Esophagus (tissue), 2 donors: ENCODE measurements around the gene CTTNBP2NL. TPM values are rescaled to one million over a fixed set of nuclear protein-coding genes. Genes with fewer than 3 reads are reported as not detected.

Experiments
- H3K27ac ChIP-seq, 2 donors: one replicate each; pipeline ENCODE4 v1.5.1; 2013; ENCODE audit warnings: low read depth in 2 of 2, mild to moderate bottlenecking in 2 of 2, inconsistent platforms in 1 of 2, low read length in 1 of 2, moderate library complexity in 1 of 2
- H3K27me3 ChIP-seq, 2 donors: one replicate each; pipeline ENCODE4 v1.6.1; 2013; ENCODE audit warnings: low read length in 2 of 2, control low read depth in 1 of 2, mild to moderate bottlenecking in 1 of 2; ENCODE audit not compliant: insufficient read depth in 2 of 2, control insufficient read depth in 1 of 2
- H3K36me3 ChIP-seq, 2 donors: one replicate each; pipeline ENCODE4 v1.6.1; 2013; ENCODE audit warnings: low read length in 1 of 2; ENCODE audit not compliant: control insufficient read depth in 2 of 2, insufficient read depth in 2 of 2
- H3K4me1 ChIP-seq, 2 donors: one replicate each; pipeline ENCODE4 v1.6.1; 2013; ENCODE audit warnings: low read length in 1 of 2; ENCODE audit not compliant: control insufficient read depth in 2 of 2, insufficient read depth in 2 of 2
- H3K4me3 ChIP-seq, 2 donors: one replicate each; pipeline ENCODE4 v1.5.1; 2013; ENCODE audit warnings: low read length in 2 of 2, mild to moderate bottlenecking in 2 of 2, low read depth in 1 of 2, moderate library complexity in 1 of 2
- H3K9me3 ChIP-seq, 2 donors: one replicate each; pipeline ENCODE4 v1.6.1; 2013; ENCODE audit warnings: mild to moderate bottlenecking in 2 of 2, low read depth in 1 of 2, low read length in 1 of 2, moderate library complexity in 1 of 2; ENCODE audit not compliant: control insufficient read depth in 2 of 2, insufficient read depth in 1 of 2
- WGBS, 2 donors: extraction: QIAGEN DNeasy Blood & Tissue Kit; methylation state at CpG; one replicate each; pipeline ENCODE4 v1.1.7; 2013; 5-methylcytosine and 5-hydroxymethylcytosine counted together
- polyA plus RNA-seq, 2 donors: library from polyadenylated mRNA; stranded (reverse); fragments of 200-250 nt; gene quantifications; one replicate each; pipeline ENCODE4 v1.2.3, GENCODE V29; 2013
- donor health status: healthy with polysubstance abuse.
- donor health status: Bipolar disorder and iron deficiency.

The CTTNBP2NL gene
- polyA plus RNA-seq, 2 donors: 9.4 to 14.0 TPM

DNA sequence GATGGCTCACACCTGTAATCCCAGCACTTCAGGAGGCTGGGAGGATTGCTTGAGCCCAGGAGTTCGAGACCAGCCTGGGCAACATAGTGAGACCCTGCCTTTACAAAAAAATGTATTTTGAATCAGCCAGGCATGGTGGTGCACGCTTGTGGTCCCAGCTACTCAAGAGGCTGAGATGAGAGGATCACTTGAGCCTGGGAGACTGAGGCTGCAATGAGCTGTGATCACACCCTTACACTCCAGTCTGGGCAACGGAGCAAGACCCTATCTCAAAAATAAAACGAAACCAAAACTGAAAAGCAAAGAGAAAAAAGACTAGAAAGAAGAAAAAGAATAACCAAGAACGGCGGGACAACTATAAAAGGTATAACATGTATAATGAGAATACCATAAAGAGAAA lies 97.3 kb downstream of the CTTNBP2NL start:
- H3K27me3 ChIP-seq: no peaks in the 10 kb centered on the region
- H3K4me1 ChIP-seq: no peaks in the 10 kb centered on the region
- no peaks in the 10 kb centered on the region for H3K9me3 ChIP-seq
- no peaks in the 10 kb centered on the region for H3K36me3 ChIP-seq
- no peak overlapping the region for H3K4me3 ChIP-seq
- H3K27ac ChIP-seq: no peak overlapping the region
- WGBS, 2 donors: 80 to 88% methylated on average over 6 of the region's 6 CpGs

DNA sequence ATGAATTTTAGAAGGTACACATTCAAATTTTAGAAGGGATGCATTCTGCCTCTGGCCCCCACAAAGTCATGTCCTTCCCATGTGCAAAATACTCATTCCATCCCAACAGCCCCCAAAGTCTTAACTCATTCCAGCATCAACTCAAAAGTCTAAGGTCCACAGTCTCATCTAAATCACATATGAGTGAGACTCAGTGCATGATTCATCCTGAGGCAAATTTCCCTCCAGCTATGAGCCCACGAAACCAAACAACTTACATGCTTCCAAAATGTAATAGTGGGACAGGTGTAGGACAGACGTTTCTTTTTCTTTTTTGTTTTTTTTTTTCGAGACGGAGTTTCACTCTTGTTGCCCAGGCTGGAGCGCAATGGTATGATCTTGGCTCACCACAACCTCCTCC lies 100.3 kb downstream of the CTTNBP2NL start:
- no peak overlapping the region for H3K4me3 ChIP-seq
- no peaks in the 10 kb centered on the region for H3K9me3 ChIP-seq
- no peaks in the 10 kb centered on the region for H3K27me3 ChIP-seq
- no peaks in the 10 kb centered on the region for H3K36me3 ChIP-seq
- no peaks in the 10 kb centered on the region for H3K4me1 ChIP-seq
- 75 to 83% methylated on average over 5 of the region's 5 CpGs for WGBS, 2 donors
- H3K27ac ChIP-seq: no peak overlapping the region

DNA sequence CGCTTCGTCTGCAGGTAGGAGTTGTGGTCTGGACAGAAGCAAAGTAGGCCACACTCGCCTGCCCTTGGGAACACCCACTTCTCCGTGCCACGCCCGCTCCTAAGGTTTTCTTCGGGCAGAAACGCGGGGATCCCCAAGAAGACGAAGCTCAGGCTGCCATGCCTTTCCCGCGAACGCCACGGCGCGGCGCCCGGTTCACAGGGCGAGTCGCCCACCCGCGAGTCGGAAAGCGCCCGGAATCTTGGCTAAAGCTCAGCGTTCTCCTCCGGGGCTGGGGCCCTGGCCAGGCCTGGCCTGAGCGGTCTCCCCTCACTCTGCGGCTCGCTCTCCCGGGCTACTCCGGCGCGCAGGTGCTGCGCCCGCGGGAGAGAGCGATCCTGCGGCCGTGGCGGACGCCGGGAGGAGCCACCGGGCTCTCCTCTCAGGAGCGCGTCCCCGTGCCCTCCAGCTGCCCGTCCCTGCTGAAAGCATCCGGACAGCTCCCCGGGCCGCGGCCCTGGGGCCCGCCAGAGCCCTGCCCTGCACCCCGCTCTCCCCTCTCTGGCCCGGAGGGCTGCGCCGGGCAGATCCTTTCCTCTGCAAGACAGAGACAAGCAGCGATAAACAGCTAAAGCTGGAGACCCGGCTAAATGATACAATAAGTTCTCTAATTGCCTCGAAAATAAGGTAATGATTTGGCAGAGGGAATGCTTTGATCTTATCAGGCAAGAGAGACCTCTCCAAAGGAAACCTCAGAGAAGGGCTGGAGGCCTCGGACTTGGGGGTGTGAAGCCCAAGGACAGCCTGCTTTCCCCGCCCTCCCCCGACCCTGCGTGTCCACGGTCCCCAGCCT lies 106.0 kb downstream of the CTTNBP2NL start:
- 3 to 4% methylated on average over 65 of the region's 65 CpGs for WGBS, 2 donors
- H3K4me1 ChIP-seq: peaks cover 0 to 2% of the 10 kb centered on the region in 2 donors
- H3K4me3 ChIP-seq: peak overlapping the region; percentile 60 to 67
- H3K27ac ChIP-seq: peak overlapping the region; percentile 15 to 24
- no peaks in the 10 kb centered on the region for H3K27me3 ChIP-seq
- H3K9me3 ChIP-seq: no peaks in the 10 kb centered on the region
- H3K36me3 ChIP-seq: no peaks in the 10 kb centered on the region

DNA sequence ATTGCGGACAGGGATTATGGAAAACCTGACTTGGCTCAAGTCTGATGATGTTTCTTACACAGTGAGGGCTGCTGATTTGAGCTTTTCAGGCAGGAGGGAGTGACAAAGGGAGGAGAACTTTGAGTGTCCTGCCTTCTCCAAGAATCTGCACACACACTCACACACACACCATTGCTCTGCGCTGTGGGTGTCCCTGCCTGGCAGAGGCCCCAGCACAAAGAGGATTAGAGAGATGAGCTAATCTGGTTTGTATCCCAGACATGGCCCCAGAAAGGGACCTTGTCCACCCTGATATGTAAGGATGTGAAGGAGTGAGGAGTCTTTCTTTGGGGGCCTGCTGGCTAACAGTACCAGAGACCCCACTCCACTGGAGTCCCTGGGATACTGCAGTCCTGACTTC lies 106.8 kb downstream of the CTTNBP2NL start:
- H3K27me3 ChIP-seq: no peaks in the 10 kb centered on the region
- H3K27ac ChIP-seq: no peak overlapping the region
- no peaks in the 10 kb centered on the region for H3K9me3 ChIP-seq
- no peak overlapping the region for H3K4me3 ChIP-seq
- no peaks in the 10 kb centered on the region for H3K36me3 ChIP-seq
- peaks cover 0 to 2% of the 10 kb centered on the region in 2 donors for H3K4me1 ChIP-seq
- WGBS, 2 donors: 54 to 70% methylated on average over 2 of the region's 2 CpGs

DNA sequence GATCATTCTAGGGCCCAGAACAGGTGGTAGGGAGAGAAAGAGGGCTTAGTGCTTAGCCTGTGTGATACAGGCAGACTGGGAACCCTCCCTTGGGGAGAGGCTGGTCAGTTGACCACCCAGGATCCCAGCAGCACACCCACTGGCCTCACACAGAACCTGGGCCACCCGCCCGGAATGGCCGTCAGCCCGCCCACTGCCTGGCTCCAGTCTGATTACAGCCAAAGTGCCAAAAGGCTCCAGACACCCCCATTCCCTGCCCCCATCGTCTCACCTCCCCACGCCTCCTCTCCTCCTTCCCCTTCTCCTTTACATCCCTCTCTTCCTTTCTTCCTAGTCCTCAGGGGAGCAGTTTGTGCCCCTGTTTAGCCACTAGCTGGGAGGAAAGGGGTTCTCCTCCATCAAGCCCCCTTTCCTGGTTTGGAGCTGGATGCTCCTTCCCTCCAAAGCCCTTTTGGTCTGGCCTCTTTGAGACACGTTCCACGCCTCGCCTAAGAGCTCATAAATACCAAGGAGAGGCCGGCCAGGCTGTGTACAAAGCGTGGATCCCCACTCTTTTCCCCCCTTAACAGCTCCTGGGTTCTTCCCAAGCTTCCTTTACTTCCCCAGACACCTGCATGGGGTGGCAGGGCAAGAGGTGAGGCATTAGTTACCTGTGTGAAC lies 108.1 kb downstream of the CTTNBP2NL start:
- H3K4me1 ChIP-seq: peaks cover 0 to 7% of the 10 kb centered on the region in 2 donors
- H3K9me3 ChIP-seq: no peaks in the 10 kb centered on the region
- no peaks in the 10 kb centered on the region for H3K27me3 ChIP-seq
- H3K4me3 ChIP-seq: no peak overlapping the region
- WGBS, 2 donors: 77 to 78% methylated on average over 11 of the region's 11 CpGs
- no peak overlapping the region for H3K27ac ChIP-seq
- no peaks in the 10 kb centered on the region for H3K36me3 ChIP-seq

DNA sequence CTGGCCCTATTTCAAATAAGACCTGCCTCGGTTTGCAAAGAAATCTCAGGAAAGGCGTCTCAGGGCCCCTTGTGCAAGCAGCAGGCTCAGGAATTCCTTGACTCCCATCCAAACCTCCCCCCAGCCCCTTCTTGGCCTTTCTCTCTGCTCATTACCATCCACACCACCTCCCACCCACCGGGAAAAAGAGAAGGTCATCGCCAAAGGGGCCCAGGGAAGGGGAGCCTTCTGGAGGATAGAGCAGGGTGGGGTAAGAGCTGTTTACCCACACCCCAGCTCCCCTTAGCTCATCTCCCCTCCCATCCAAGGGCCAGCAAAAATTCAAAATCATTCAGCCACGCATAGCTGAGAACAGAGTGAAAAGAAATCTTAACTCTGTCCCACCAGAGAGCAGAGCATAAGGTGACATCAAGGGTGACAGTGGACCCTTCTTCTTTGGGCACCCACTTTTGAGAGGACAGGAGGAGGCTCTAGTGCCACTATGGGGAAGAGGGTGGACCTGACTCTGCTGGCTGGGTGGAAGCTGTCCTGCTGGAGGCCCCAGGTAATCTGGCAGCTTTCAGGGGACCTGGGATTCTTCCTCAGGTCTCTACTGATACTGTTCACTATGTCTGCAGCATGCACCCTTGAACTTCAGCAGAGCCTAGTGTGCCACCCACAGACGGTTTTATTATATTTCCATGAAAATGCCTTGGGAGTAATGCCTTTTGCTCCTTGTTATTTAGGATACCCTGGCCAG lies 108.8 kb downstream of the CTTNBP2NL start:
- no peaks in the 10 kb centered on the region for H3K9me3 ChIP-seq
- no peak overlapping the region for H3K4me3 ChIP-seq
- 71 to 73% methylated on average over 6 of the region's 6 CpGs for WGBS, 2 donors
- no peaks in the 10 kb centered on the region for H3K36me3 ChIP-seq
- peaks cover 0 to 12% of the 10 kb centered on the region in 2 donors for H3K4me1 ChIP-seq
- no peaks in the 10 kb centered on the region for H3K27me3 ChIP-seq
- no peak overlapping the region for H3K27ac ChIP-seq

DNA sequence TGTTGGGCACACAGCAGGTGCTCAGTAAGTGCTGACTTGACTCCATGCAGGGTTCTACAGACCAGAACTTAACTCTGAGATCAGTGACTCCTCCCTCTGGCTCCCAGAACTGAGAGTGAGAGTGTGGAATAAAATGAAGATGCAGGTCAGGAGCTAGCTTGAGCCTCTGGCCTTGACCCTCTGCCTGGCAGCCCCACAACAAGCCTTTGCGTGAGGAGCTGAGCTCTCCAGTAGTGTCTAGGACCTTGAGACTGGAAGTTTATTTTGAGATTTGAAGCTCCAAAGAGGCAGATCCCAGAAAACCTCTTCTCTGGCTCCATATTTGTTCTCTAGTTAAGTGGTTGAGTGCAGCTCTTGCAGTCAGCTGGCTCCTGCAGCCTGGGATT lies 109.4 kb downstream of the CTTNBP2NL start:
- Histone ChIP-seq H3K4me1 (peaks cover 0 to 12% of the 10 kb centered on the region in 2 donors), H3K27ac (no peak overlapping the region), H3K4me3 (no peak overlapping the region), H3K9me3 (no peaks in the 10 kb centered on the region), H3K36me3 (no peaks in the 10 kb centered on the region), H3K27me3 (no peaks in the 10 kb centered on the region)
- WGBS, 2 donors: 76 to 80% methylated on average over 1 of the region's 1 CpG

DNA sequence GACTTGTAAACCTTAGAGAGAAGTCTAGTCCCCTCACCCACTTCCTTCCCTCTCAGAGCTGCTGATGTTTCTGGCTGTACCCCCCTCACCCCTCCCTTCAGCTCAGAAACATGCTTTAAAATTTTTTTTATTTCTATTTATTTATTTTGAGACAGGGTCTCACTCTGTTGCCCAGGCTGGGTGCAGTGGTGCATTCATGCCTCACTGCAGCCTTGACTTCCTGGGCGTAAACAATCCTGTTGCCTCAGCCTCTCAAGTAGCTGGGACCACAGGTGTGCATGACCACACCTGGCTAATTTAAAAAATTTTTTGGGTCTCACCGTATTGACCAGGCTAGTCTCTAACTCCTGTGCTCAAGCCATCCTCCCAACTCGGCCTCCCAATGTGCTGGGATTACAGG lies 109.9 kb downstream of the CTTNBP2NL start:
- H3K27me3 ChIP-seq: no peaks in the 10 kb centered on the region
- no peak overlapping the region for H3K27ac ChIP-seq
- no peaks in the 10 kb centered on the region for H3K36me3 ChIP-seq
- WGBS, 2 donors: 80 to 87% methylated on average over 3 of the region's 3 CpGs
- peaks cover 0 to 12% of the 10 kb centered on the region in 2 donors for H3K4me1 ChIP-seq
- no peaks in the 10 kb centered on the region for H3K9me3 ChIP-seq
- no peak overlapping the region for H3K4me3 ChIP-seq

DNA sequence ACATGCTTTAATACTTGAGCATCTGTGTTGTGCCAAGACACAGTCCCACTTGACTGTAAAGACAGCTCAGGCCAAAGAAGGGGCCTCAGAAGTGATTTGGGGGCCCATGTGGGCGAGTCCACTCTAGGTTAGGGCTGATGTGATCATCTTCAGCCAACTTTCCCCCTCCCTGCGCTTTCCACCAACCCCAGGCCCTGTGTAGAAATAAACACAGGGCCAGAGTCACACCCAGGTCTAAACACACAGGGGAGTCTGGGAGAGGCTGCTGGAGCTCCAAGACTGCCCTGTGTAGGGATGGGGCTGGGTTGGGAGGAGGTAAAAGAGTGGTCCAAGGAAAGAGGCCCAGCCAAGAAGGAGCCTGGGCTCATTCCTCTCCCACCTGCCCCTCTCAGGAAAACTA lies 110.3 kb downstream of the CTTNBP2NL start:
- Histone ChIP-seq H3K4me3 (no peak overlapping the region), H3K27me3 (no peaks in the 10 kb centered on the region), H3K36me3 (no peaks in the 10 kb centered on the region), H3K27ac (no peak overlapping the region), H3K9me3 (no peaks in the 10 kb centered on the region), H3K4me1 (peaks cover 0 to 12% of the 10 kb centered on the region in 2 donors)
- 77 to 88% methylated on average over 2 of the region's 2 CpGs for WGBS, 2 donors
